Breast epithelium (tissue), 3 donors: ENCODE measurements around the gene ZSCAN22.

Source experiments
- POLR2A ChIP-seq: fragments of 450-650 bp; IDR thresholded peaks from one replicate; pipeline ENCODE4 v1.6.1; 2016; ENCODE audit warnings: antibody characterized with exemption, mild to moderate bottlenecking, moderate library complexity
- POLR2AphosphoS5 ChIP-seq, 3 donors: sonication (generic); formaldehyde crosslinking; IDR thresholded peaks; one replicate each; pipeline ENCODE4 v1.6.1; 2017; ENCODE audit warnings: antibody characterized with exemption in 3 of 3
- TF ChIP-seq, protein P1 (sequence below), 3 donors: fragments of 450-650 bp; IDR thresholded peaks; one replicate each; pipeline ENCODE4 v1.5.1; 2016 to 2017; ENCODE audit warnings: antibody characterized with exemption in 3 of 3, mild to moderate bottlenecking in 3 of 3, moderate library complexity in 3 of 3

DNA sequence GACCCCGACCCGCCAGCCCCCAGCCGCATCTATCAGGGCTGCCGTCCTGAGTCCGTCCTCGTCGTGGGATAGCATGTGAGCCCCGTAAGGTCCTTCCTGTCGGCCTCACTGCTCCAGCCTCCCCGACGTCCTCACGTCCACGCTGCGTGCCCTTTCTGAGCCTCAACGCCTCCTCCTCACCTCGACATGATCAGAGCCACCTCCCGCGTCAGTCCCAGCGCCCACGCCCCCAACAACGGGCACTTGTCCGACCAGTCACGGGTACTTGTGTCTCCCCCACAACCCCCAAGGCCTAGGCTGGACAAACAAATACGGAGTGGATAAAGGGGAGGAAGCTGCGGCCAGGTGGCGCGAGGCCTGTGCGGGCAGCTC is 35.1 kb downstream of the ZSCAN22 start:
- TF ChIP-seq, protein P1, sequence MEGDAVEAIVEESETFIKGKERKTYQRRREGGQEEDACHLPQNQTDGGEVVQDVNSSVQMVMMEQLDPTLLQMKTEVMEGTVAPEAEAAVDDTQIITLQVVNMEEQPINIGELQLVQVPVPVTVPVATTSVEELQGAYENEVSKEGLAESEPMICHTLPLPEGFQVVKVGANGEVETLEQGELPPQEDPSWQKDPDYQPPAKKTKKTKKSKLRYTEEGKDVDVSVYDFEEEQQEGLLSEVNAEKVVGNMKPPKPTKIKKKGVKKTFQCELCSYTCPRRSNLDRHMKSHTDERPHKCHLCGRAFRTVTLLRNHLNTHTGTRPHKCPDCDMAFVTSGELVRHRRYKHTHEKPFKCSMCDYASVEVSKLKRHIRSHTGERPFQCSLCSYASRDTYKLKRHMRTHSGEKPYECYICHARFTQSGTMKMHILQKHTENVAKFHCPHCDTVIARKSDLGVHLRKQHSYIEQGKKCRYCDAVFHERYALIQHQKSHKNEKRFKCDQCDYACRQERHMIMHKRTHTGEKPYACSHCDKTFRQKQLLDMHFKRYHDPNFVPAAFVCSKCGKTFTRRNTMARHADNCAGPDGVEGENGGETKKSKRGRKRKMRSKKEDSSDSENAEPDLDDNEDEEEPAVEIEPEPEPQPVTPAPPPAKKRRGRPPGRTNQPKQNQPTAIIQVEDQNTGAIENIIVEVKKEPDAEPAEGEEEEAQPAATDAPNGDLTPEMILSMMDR (IDR thresholded peaks at IDR 0.05), result no peak
- TF ChIP-seq POLR2A (no peak), POLR2AphosphoS5 (IDR thresholded peaks at IDR 0.05) (no peak)
